Diencephalon (tissue), 1 donor: Measurements from ENCODE around the gene CCDC182. TPM values are rescaled to one million over a fixed set of nuclear protein-coding genes. Genes with fewer than 3 reads are reported as not detected.

ENCODE experiments used
- small RNA-seq: library from RNA; depleted of rRNA; stranded (forward); fragments of <200 nt; gene quantifications from one replicate; pipeline ENCODE3, GENCODE V24; 2014
- total RNA-seq: library from RNA; depleted of rRNA; stranded (reverse); fragments of >200 nt; gene quantifications from one replicate; pipeline ENCODE4 v1.2.3, GENCODE V29; 2014

Gene CCDC182
- total RNA-seq = not detected

DNA sequence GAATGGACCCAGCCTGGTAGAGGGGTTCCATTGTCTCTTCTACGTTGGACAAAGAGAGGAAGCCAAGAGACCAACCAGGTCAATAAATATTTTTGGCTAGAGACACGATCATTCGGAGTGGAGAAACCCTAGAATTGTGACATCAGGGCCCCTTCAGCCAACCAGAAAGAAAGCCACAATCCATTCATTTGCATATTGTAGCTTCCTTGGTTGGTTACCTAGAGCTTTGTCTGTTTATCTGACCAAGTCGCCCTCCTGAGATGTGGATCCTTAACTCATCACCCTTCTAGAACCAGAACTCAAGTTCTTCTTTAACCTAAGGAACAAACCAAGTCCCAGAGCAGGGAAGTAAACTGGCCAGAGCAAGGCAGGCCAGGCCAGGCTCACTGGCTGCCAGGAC lies at the start of gene CCDC182:
TSS of gene CCDC182 (minus strand) at position 58 of the 400 bp plus-strand sequence. CDS start at position 31, 27 bp downstream.

Small RNA genes within 50 kb of the gene (small RNA-seq; reads per million reads assigned to genes)
- not detected for gene RN7SKP94

Other genes with a start within 250 kb of the CCDC182 start
- 27.7 TPM for gene MRPS23, start 104.7 kb upstream of the CCDC182 start, total RNA-seq
- 21.2 TPM for gene CUEDC1, start 210.1 kb upstream of the CCDC182 start, total RNA-seq
- 67.6 TPM for gene VEZF1, start 243.0 kb upstream of the CCDC182 start, total RNA-seq